ENCODE data around the gene MRPL12. TPM values are rescaled to one million over a fixed set of nuclear protein-coding genes. Genes with fewer than 3 reads are reported as not detected.

MRPL12 gene
- total and polyA plus RNA-seq, 9 of the 15 experiments (the other 6 are each of a cell fraction or from before 2014, with no cell fraction given): 0.94 to 338 (median 100) TPM

GRCh38 chr17:81711814-81712467, 8.8 kb downstream of the MRPL12 start, which contains the start of gene SLC25A10 (continued):
- TF ChIP-seq ZNF318 (IDR thresholded peaks at IDR 0.05; ENCODE audit: borderline replicate concordance in 1 of 2, low read depth in 1 of 2) (no peak), MXD1 (CRISPR knock-in tag; IDR thresholded peaks at IDR 0.05; ENCODE audit: borderline replicate concordance, poor library complexity, severe bottlenecking) (peak; percentile 78), CCAR2 (IDR thresholded peaks at IDR 0.05; ENCODE audit: low read depth, low read length) (no peak), PHF8 (IDR thresholded peaks at IDR 0.05; ENCODE audit: borderline replicate concordance, low read length) (peak; percentile 60; the same call in 1 of the 2 replicates), NKRF (IDR thresholded peaks at IDR 0.05; ENCODE audit: borderline replicate concordance) (peak; percentile 89), MAFK (IDR thresholded peaks at IDR 0.05; ENCODE audit: low read length) (no peak), DACH1 (IDR thresholded peaks at IDR 0.05; ENCODE audit: partially characterized antibody) (peak; percentile 42), NEUROD1 (IDR thresholded peaks at IDR 0.05; ENCODE audit: borderline replicate concordance, low read depth, low read length, partially characterized antibody) (peak; percentile 55), THAP7 (CRISPR knock-in tag; IDR thresholded peaks at IDR 0.05) (0 out of 2 replicates have a peak, but pooled peaks have one; percentile 59), ZNF324 (CRISPR knock-in tag; IDR thresholded peaks at IDR 0.05) (no peak), SP1 (CRISPR knock-in tag; IDR thresholded peaks at IDR 0.05) (peak; percentile 66; the same call in 1 of the 2 replicates), ATF1 (CRISPR knock-in tag; IDR thresholded peaks at IDR 0.05) (no peak), ATF1 (tag; IDR thresholded peaks at IDR 0.05) (peak; percentile 56; the same call in 1 of the 2 replicates), NUFIP1 (IDR thresholded peaks at IDR 0.05; ENCODE audit: partially characterized antibody) (no peak), HDAC3 (IDR thresholded peaks at IDR 0.05; ENCODE audit: borderline replicate concordance, partially characterized antibody) (no peak)
